NCI-H82 (cell line): ENCODE data around the gene RELT.

Source experiments
- DNase-seq: peaks from one replicate; lab custom pipeline; 2025; lab: John Stamatoyannopoulos, UW

RELT gene

DNA sequence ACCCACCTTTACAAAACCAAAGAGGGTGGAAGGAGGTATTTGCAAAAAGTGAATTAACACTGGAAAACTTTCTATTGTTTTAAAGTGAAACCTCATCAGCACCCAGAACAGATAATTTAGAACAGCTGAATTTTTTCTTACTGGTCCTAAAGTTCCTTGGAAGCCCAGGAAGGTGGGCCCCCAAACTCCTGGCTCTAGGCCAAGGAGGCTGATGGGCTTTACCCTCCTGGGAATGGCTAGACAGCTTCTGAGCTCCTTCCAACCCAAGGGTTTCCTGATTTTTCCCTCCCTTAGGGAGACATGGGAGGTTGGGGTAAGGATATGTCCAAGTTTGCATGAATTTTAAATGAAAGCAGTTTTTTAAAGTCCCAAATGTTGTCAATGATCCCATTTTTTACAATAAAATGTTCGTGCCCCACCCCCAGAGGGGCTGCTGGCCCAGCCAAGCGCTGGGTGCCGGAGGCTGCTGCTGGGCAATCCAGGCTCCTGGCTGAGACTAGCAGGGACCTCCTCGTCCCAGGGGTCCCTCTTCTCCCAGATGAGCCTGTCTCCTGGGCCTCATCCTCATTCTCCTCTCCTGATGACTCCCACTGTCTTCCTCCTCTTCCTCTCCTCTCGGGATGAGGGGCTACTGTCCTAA is 28.4 kb downstream of the RELT start:
- DNase-seq, result peak; percentile 5

- no peak for DNase-seq
Measured at GRCh38 chr11:73405146-73405510, 28.9 kb downstream of the RELT start.

DNA sequence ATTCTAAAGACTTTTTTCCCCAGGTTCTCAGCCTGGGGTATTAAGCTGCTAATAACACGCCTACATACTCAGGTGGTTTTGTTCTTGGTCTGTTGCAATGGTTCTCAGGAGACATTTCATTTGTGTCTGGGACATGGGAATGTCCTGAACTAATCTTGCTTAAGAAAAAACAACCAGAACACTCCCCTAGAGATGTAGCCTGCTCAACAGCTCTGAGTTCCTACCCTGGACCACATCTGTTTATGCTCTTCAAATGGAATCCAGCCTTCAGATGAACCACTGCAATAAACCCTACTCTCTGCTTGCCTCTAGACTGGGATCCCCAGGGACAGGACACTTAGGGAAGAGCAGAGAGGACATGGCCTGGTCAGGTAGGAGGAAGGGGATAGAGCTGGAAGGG is 29.9 kb downstream of the RELT start:
- no peak for DNase-seq

- no peak for DNase-seq
Measured at GRCh38 chr11:73406619-73407018, 30.4 kb downstream of the RELT start.

GRCh38 chr11:73409431-73409830 is 33.2 kb downstream of the RELT start:
- DNase-seq, result no peak

- DNase-seq, result no peak
Measured at GRCh38 chr11:73410627-73411026, 34.4 kb downstream of the RELT start.

- no peak for DNase-seq
Measured at GRCh38 chr11:73411031-73411430, 34.8 kb downstream of the RELT start.

- DNase-seq, result no peak
Measured at GRCh38 chr11:73412308-73412707, 36.1 kb downstream of the RELT start.

DNA sequence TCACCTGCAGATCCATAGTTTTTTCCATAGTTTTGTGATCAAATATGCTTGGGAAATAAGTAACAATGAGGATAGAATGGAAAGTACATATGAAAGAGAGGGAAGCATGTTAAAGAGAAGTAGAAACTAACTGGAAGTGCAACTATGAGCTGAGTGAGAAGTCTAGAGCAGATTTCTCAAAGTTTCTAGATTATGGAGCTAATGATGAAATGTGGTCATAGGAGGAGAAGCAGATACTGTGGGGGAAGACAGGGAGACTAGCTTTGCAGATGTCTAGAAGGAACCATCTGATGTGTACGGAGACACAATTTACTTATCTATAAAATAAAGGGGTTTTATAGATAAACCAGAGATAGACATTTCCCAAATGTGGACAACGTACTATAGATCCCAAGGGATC is 37.1 kb downstream of the RELT start:
- DNase-seq, result no peak

GRCh38 chr11:73414977-73415651 is 38.9 kb downstream of the RELT start:
- no peak for DNase-seq

DNA sequence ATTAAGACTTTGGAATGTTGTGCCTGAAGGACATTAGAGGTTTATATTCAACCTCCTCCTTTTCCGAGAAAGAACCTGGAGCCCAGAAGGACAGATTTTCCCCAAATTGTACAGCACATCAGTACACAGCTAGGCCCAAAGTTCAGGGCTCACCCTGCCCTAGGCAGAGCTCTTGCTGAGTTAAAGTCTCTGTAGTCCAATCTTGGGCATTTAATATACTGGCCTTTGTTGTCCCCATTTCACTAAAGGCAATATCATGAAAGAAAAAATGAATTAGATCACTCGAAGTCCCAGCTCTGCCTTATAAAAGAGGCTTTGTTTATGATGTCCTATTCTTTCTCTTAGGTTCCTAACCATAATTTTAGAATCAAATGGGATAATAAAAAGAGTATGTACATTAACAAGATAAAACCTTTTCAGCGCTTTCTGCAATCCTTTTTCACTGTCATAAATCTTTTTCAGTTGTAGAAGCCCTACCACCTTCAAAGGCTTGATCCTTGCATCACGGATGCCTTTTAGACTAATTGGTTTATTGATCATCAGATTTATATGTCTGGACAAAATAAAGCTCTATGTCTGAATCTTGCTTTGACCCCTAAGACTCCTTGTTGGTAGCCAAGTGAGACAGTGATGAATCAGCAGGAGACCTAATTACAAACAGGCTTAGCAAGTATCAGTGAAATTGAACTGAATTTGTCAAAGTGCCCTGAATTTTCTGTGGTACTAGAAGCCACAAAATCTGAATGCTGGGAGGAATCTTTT is 39.8 kb downstream of the RELT start:
- DNase-seq, result peak; percentile 86

GRCh38 chr11:73416786-73417185 is 40.6 kb downstream of the RELT start:
- DNase-seq, result peak; percentile 67

DNA sequence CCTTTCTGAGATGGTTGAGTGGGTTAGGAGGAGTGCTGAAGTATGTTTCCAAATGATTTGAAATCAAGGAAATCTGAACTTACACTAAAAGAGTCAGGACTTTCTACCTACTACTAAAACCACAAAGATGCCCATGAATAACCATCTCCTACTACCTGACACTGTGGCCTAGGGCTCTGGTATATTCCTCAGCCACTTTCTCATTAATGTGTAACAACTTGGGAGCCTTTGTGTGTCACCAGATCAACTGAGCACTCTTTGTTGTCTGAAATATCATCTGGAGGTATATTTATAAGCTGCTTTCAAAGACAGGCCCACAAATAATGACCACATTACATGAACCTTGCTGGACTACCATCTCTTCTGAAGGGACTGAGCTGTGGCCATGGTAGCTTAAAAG is 43.9 kb downstream of the RELT start:
- DNase-seq, result no peak

DNA sequence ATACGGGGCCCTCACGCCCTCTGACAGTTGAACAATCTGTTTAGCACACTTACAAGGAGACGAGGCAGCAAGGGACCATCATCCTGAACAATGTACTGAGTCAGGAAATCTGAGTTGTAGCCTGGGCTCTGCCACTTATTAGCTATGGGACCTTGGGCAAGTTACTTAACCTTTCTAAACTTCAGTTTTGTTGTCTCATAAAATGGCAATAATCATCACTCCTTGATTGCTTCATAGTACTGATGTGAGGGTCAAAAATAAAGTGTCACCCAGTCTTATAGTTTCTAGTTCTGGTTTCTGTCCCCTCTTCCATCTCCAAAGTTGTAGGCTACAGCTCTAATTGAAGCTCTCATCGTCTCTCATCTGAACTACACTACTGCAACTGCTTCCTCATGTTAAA is 46.7 kb downstream of the RELT start:
- no peak for DNase-seq

- no peak for DNase-seq
Measured at GRCh38 chr11:73423506-73423905, 47.3 kb downstream of the RELT start.

GRCh38 chr11:73425108-73425507 is 48.9 kb downstream of the RELT start:
- DNase-seq, result no peak

- DNase-seq, result no peak
Measured at GRCh38 chr11:73426219-73426850, 50.1 kb downstream of the RELT start.

DNA sequence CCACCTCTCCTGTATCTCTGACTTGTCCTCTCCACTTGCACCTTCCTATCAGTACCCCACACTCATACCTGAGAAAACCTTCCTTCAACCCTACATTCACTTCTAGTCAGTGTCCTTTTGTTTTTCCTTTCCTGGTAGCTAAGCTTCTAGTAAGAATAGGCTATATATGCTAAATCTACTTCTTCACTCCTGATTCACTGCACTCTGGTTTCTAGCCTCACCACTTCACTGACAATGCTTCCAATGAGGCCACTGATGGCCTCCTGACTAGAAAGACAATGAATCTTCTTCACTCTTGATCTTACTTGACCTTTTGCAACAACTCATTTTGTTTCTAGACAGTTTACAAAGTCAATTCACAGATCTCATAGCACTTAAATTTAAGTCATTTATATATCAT is 52.0 kb downstream of the RELT start:
- DNase-seq, result no peak

- no peak for DNase-seq
Measured at GRCh38 chr11:73428699-73429098, 52.5 kb downstream of the RELT start.

DNA sequence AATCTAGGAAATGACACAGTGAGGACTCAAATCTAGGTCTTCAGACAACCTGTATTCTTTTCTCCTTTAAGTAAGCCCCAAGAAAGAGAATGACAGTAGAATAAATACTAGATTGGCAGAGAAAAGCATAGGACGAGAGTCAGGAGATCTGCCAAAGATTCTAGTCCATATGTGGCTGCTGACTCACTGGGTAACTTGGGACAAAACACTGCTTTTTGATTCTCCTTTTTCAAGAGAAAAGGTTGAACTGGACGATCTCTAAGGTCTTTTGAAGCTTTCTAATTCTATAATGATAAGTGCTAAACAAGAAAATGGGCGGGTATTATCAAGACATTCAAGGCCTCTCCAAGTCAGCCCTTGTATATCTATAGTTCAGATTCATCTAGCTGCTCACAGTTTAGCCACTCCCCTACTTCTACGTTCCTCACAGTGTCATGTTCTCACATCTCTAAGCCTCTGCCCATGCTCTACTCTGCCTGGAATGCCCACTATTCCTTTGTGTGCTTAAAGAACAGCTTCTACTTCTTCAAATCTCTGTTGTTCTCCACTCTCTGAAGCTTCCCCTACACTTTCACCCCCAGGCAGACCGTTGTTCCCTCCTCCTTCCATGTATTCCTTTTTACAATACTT is 53.0 kb downstream of the RELT start:
- DNase-seq, result no peak

- no peak for DNase-seq
Measured at GRCh38 chr11:73430326-73430725, 54.1 kb downstream of the RELT start.

DNA sequence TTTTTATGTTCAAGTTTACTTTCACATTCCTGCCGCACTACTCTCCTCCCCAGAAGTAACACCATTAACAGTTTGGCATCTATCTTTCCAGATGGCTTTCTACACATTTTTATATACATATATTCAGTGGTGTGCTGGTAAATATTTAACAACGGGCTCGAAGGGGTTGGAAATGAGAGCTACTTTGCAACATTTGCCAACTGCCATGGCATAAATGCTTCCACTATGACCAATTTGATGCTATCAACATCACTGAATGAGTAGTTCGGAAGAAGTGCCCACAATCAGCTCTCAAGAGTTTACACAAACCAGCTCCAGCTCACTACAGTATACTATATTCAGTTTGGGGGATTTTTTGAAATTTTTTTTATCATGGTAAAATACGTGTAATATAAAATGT is 55.2 kb downstream of the RELT start:
- DNase-seq, result no peak
